ENCODE data around the gene LY6G5B. TPM values are rescaled to one million over a fixed set of nuclear protein-coding genes. Genes with fewer than 3 reads are reported as not detected.

LY6G5B gene
- total RNA-seq, 2 experiments from 2014 or later: 27.0 to 28.0 TPM

- peaks cover 73% of the 10 kb centered on the region for H3K4me1 Mint-ChIP-seq (ENCODE audit: low read depth)
- Histone ChIP-seq H3K4me1 (ENCODE audit: insufficient read depth, low read length) (peaks cover 58% of the 10 kb centered on the region), H3K27me3 (ENCODE audit: control insufficient read depth in 1 of 2, insufficient read depth in 2 of 2, low read length in 2 of 2) (no peaks in the 10 kb centered on the region), H3K36me3 (ENCODE audit: insufficient read depth, low read length) (peaks cover 27% of the 10 kb centered on the region), H3K4me3 (ENCODE audit: low read length) (no peak overlapping the region), H3K27ac (ENCODE audit: low read depth in 1 of 2, low read length in 2 of 2) (no peak overlapping the region), H3K9me3 (ENCODE audit: control insufficient read depth in 1 of 2, insufficient read depth in 1 of 2, low read length in 2 of 2) (no peaks in the 10 kb centered on the region)
- intact Hi-C loops (cut with DNase I, micrococcal nuclease): loop anchor here in 1 of 2 experiments (5.0 kb wide), 1 partner anchor 107 kb away; the partner anchor contains the start of genes ATP6V1G2 and NFKBIL1
- TF ChIP-seq CTCF (IDR thresholded peaks at IDR 0.05): no peak
- POLR2A ChIA-PET: interaction anchor here (0.7 to 5.1 kb wide), 7 partner anchors 9 to 1512 kb away, joined by 3 to 250 read pairs (median 12); partner anchors contain the start of genes ABHD16A, C6orf47, CSNK2B and GPANK1
- H3K27ac Mint-ChIP-seq: peak overlapping the region; percentile 76
- no peaks in the 10 kb centered on the region for H3K27me3 Mint-ChIP-seq
- CTCF ChIA-PET: interaction anchor here (0.6 to 1.6 kb wide), 3 partner anchors 10 to 175 kb away, joined by 3 to 5 read pairs (median 4); partner anchors contain the start of genes GPANK1 and VARS1
- peaks cover 45% of the 10 kb centered on the region for H3K36me3 Mint-ChIP-seq (ENCODE audit: low read depth)
- peak overlapping the region; percentile 66 for H3K4me3 Mint-ChIP-seq
- no peaks in the 10 kb centered on the region for H3K9me3 Mint-ChIP-seq
- ATAC-seq (ENCODE audit: poor library complexity): no peak
- DNase-seq: no peak
Measured at GRCh38 chr6:31654574-31655348, 15.0 kb upstream of the LY6G5B start.

- ChIA-PET CTCF (interaction anchor here (0.6 kb wide), 1 partner anchor 174 kb away, joined by 5 read pairs; no protein-coding TSS in a partner anchor), POLR2A (interaction anchor here (0.5 to 5.1 kb wide), 2 partner anchors 8 to 317 kb away, joined by 3 to 250 read pairs; partner anchors contain the start of genes C6orf47, CSNK2B and GPANK1)
- H3K36me3 ChIP-seq (ENCODE audit: insufficient read depth, low read length): peaks cover 27% of the 10 kb centered on the region
- no peak within 1 kb of the TSS for H3K4me3 ChIP-seq (ENCODE audit: low read length)
- Mint-ChIP-seq H3K27me3 (no peaks in the 10 kb centered on the region), H3K4me3 (peak within 1 kb of the TSS; percentile 66), H3K9me3 (no peaks in the 10 kb centered on the region), H3K4me1 (ENCODE audit: low read depth) (peaks cover 72% of the 10 kb centered on the region), H3K36me3 (ENCODE audit: low read depth) (peaks cover 52% of the 10 kb centered on the region), H3K27ac (peak within 1 kb of the TSS; percentile 76)
- no peak within 1 kb of the TSS for H3K27ac ChIP-seq (ENCODE audit: low read depth in 1 of 2, low read length in 2 of 2)
- no peak for TF ChIP-seq CTCF (IDR thresholded peaks at IDR 0.05)
- intact Hi-C loops (cut with DNase I, micrococcal nuclease): no loop called here
- ATAC-seq (ENCODE audit: poor library complexity) (no peak), DNase-seq (no peak)
- peaks cover 57% of the 10 kb centered on the region for H3K4me1 ChIP-seq (ENCODE audit: insufficient read depth, low read length)
- no peaks in the 10 kb centered on the region for H3K27me3 ChIP-seq (ENCODE audit: control insufficient read depth in 1 of 2, insufficient read depth in 2 of 2, low read length in 2 of 2)
- H3K9me3 ChIP-seq (ENCODE audit: control insufficient read depth in 1 of 2, insufficient read depth in 1 of 2, low read length in 2 of 2): no peaks in the 10 kb centered on the region
Measured at GRCh38 chr6:31655349-31656237, 14.2 kb upstream of the LY6G5B start, which contains the start of gene APOM. Gene APOM, plus strand, starts transcription at chr6:31655894. Its CDS starts 73 bp downstream, at chr6:31655967.
